ENCODE measurements around the gene C5orf58.
A peak's percentile ranks its signal among the peaks of the same experiment; 100 is the strongest.

Gene C5orf58

DNA sequence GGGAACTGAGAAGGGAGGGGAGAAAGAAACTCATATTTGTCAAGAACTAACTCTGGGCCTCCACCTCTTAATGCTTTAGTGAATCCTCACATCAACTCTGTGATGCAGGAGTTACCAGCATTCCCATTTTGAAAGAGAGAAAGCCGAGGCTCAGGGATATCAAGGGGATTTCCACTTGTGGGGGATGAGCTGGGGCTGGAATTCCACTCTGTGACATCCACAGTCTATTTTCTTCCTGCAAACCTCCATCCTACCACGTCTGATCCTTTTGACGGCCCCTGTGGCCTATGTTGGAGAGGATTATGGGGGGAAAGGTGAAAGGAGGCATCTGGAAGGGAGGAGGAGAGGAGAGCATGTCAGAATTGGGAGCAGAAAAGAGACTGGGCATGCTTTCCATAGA lies 55.8 kb downstream of the C5orf58 start:
- FAIRE-seq (no peak), DNase-seq (ENCODE audit: insufficient read length) (no peak)
- no peak for TF ChIP-seq POLR2A (IDR thresholded peaks at IDR 0.05; ENCODE audit: low read depth, low read length)
- no peak for TF ChIP-seq TAF1 (IDR thresholded peaks at IDR 0.05; ENCODE audit: borderline replicate concordance, low read depth, low read length)
- TF ChIP-seq POLR2AphosphoS5 (IDR thresholded peaks at IDR 0.05; ENCODE audit: low read depth, low read length) = no peak

DNA sequence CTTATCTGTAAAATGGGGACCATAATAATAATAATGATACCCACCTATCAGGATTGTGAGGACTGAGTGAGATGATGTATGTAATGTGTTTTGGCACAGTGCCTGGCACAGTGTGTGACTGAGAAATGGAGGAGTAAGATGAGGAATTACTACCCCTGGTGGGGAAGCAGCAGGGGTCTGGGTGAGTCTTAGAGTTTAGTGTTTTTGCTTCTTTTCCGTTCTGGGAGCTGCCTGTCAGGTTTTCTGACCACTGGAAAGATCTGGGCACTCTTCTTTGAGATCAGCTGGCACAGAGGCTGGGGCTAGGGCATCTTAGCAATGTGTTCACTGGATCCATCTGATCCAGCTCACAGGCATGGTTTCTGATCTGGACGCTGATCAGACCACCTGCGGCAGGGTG lies 56.3 kb downstream of the C5orf58 start:
- FAIRE-seq = no peak
- TF ChIP-seq POLR2AphosphoS5 (IDR thresholded peaks at IDR 0.05; ENCODE audit: low read depth, low read length) (no peak), POLR2A (IDR thresholded peaks at IDR 0.05; ENCODE audit: low read depth, low read length) (no peak), TAF1 (IDR thresholded peaks at IDR 0.05; ENCODE audit: borderline replicate concordance, low read depth, low read length) (no peak)

DNA sequence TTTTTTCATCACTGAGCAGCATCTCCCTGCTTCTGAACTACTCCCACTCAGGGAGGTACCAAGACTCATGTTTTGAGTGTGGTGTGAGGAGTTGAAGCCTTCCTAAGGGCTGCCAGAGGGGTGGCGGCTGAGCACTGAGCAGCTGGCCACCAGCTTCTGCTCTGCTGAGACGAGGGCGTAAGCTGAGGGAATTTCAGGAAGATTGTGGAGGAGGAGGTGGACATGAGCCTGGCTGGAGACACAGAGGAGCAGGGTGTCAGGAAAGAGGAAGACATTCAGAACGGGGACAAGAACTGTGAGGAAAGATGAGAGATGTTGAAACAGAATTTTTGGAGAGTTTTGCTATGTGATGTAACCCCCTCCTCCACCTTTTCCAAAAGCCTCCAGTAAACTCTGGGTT lies 57.0 kb downstream of the C5orf58 start:
- FAIRE-seq (no peak), DNase-seq (ENCODE audit: insufficient read length) (no peak)
- TF ChIP-seq POLR2AphosphoS5 (IDR thresholded peaks at IDR 0.05; ENCODE audit: low read depth, low read length) = no peak
- TF ChIP-seq TAF1 (IDR thresholded peaks at IDR 0.05; ENCODE audit: borderline replicate concordance, low read depth, low read length) = no peak
- TF ChIP-seq POLR2A (IDR thresholded peaks at IDR 0.05; ENCODE audit: low read depth, low read length) = no peak

More for the DNA sequence above, 56.3 kb downstream of the C5orf58 start:
- no peak for DNase-seq (ENCODE audit: insufficient read length)

DNA sequence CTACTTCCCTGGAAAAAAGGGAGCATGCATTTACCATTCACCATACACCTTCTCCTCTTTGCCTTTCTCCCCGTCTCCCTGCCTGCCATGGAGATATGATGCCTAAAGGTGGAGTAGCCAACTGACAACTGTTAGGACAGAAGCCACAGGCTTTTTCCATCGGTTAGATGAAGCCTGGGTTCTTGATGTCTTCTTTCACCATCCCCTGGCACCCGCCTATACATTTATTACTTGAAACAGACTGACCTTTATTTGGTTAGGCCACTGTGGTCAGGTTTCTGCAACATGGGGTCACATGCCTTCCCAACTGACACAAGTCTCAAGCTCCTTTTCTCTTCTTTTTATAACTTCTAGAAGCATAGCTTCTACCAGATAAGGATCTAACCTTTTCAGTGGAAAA lies 57.7 kb downstream of the C5orf58 start:
- no peak for FAIRE-seq
- DNase-seq (ENCODE audit: insufficient read length) = no peak
- TF ChIP-seq TAF1 (IDR thresholded peaks at IDR 0.05; ENCODE audit: borderline replicate concordance, low read depth, low read length) (no peak), POLR2A (IDR thresholded peaks at IDR 0.05; ENCODE audit: low read depth, low read length) (no peak), POLR2AphosphoS5 (IDR thresholded peaks at IDR 0.05; ENCODE audit: low read depth, low read length) (no peak)

DNA sequence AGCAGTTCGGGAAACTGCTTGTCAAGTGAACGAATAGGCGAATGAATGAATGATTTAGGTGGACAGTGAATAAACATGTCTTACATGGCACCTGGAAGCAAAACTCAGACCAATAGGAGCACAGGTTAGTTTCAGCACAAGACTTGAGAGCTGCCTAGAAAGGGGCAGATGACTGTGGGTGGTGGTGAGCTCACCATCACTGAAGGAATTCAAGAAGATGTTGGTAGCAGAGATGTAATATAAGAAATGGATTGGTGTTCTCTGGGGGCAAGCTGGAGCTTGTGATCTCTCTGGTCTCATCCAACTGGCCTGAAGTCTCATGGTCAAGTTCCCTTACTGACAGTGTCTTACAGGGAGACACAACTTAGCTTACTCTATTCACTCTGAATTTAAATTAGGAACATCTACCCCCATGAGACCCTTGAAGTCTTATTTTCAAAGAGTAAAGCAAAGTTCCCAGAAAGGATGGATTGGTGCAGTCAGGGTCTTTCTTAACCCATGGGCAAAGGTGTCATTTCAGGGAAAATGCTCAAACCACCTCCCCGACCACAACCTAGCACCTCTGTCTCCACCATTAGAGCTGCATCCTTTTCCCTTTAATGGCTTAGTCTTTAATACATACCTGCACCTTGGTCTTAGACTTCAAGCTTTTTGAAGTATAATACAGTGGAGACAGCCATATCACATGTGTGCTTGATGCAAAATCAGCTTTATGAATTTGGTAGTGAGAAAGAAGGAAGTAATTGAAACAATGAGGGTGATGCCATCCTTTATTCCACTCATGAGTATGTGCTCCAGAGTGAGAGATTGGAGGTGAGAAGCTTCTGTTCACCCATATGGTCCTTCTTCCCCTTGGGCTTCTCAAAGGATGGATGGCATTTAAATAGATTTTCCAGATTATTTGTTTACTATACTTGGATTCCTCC lies 59.7 kb downstream of the C5orf58 start:
- no peak for DNase-seq (ENCODE audit: insufficient read length)
- no peak for FAIRE-seq

DNA sequence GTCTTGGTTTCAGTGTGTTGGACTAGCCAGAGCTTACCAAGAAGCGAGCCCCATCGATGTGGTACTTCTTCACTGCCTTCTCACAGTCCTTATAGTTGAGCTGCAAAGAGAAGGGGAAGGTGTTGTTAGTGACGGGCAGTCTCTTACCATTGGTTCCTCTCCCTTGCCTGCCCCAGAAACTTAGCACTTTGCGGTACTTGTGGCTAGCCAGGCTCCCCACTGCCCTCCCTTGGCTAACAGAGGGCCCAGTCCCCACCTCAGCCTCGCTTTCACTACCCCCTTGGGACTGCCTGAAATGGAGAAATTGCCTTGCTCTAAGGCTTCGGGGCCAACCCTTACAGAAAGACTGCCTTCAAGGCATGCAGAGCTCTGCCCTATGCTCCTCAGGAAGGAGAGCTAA lies 60.5 kb downstream of the C5orf58 start:
- TF ChIP-seq TAF1 (IDR thresholded peaks at IDR 0.05; ENCODE audit: borderline replicate concordance, low read depth, low read length) = no peak
- peak; percentile 38; the same call in 1 of the 2 replicates for TF ChIP-seq POLR2AphosphoS5 (IDR thresholded peaks at IDR 0.05; ENCODE audit: low read depth, low read length)
- DNase-seq (ENCODE audit: insufficient read length) = no peak
- FAIRE-seq = peak; percentile 72

More for the DNA sequence above, 59.7 kb downstream of the C5orf58 start:
- TF ChIP-seq TAF1 (IDR thresholded peaks at IDR 0.05; ENCODE audit: borderline replicate concordance, low read depth, low read length) (no peak), POLR2AphosphoS5 (IDR thresholded peaks at IDR 0.05; ENCODE audit: low read depth, low read length) (no peak), POLR2A (IDR thresholded peaks at IDR 0.05; ENCODE audit: low read depth, low read length) (no peak)

DNA sequence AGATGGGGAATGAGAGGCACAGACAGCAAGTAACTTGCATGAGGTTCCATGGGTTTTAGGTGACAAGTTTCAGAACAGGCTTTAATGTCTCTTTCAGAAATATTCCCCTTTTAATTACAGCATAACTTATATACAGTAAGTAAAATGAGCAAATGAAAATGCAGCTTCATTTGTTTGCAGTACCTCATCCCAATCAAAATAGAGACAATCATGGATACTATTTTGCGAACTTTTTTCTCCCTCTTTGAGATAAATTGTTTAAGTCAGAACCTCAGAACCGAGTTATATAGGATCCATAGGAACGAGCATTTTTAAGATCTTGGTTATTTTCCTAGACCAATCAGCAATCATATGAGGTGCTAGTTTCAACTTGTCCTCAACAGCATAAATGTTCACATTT lies 61.3 kb downstream of the C5orf58 start:
- no peak for FAIRE-seq
- DNase-seq (ENCODE audit: insufficient read length) = no peak
- no peak for TF ChIP-seq POLR2A (IDR thresholded peaks at IDR 0.05; ENCODE audit: low read depth, low read length)
- no peak for TF ChIP-seq POLR2AphosphoS5 (IDR thresholded peaks at IDR 0.05; ENCODE audit: low read depth, low read length)
- no peak for TF ChIP-seq TAF1 (IDR thresholded peaks at IDR 0.05; ENCODE audit: borderline replicate concordance, low read depth, low read length)

DNA sequence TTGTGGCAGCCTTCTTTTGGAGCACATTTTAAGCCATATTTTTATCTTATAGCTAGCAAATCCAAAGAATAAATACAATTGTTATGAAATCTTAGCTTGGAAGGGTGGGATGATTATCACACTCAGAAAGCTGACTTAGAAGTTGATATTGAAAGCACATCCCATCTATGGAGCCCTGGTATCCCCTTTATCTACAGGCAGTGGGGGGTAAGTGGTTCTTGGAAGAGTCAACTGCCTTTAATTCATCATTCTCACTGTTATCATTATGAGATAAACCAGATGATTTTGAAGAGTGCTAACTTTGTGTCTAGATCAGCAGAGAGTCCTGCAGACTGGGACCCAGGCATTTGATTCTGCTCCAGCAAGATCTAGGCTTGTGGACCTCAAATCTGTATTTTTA lies 61.8 kb downstream of the C5orf58 start:
- FAIRE-seq = no peak
- TF ChIP-seq POLR2A (IDR thresholded peaks at IDR 0.05; ENCODE audit: low read depth, low read length) (no peak), POLR2AphosphoS5 (IDR thresholded peaks at IDR 0.05; ENCODE audit: low read depth, low read length) (no peak), TAF1 (IDR thresholded peaks at IDR 0.05; ENCODE audit: borderline replicate concordance, low read depth, low read length) (no peak)
- no peak for DNase-seq (ENCODE audit: insufficient read length)
